ENCODE data around the gene USH2A.

The USH2A gene

DNA sequence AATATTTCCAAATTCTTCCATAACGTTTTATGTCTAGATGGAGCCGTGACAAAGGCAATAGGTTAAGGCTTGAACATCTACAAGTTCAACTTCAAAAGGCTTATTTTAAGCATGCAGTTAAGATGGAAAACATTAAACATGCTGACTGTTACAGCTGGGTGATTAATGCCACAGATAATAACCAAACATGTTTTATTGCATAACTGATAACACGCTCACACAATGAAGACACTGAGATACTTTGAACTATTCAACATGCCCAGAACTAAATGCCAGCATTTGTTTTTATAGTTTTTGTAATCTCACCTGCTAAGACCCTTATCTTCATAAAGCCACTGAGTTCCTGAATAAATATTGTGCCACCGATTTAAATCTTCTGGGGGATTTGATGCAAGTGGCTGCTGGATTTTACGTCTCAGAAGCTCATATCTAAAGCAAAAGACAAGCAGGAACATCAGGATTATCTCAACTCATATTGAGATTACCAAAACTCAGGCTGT, 545.7 kb downstream of the USH2A start:
- Histone ChIP-seq H4K20me1 (ENCODE audit: insufficient read depth, low read length) (no peaks in the 10 kb centered on the region), H3K4me1 (ENCODE audit: insufficient read depth, low read length) (no peaks in the 10 kb centered on the region), H3K27me3 (ENCODE audit: insufficient read depth, low read length, poor library complexity) (no peaks in the 10 kb centered on the region), H3K4me2 (ENCODE audit: insufficient read depth, low read length) (no peak overlapping the region), H3K79me2 (ENCODE audit: insufficient read depth, low read length) (no peaks in the 10 kb centered on the region), H3K4me3 (ENCODE audit: low read depth in 1 of 2, low read length in 2 of 2) (no peak overlapping the region), H3K27ac (ENCODE audit: low read length) (no peak overlapping the region), H3K9me3 (ENCODE audit: insufficient read depth, low read length, severe bottlenecking) (no peaks in the 10 kb centered on the region), H3K36me3 (ENCODE audit: insufficient read depth, low read length) (no peaks in the 10 kb centered on the region), H3K9ac (ENCODE audit: low read depth, low read length) (no peak overlapping the region), H2AFZ (ENCODE audit: low read depth, low read length) (no peak overlapping the region)
- ATAC-seq (ENCODE audit: insufficient read depth, low read depth) (no peak), DNase-seq (no peak)
- TF ChIP-seq, protein P1, sequence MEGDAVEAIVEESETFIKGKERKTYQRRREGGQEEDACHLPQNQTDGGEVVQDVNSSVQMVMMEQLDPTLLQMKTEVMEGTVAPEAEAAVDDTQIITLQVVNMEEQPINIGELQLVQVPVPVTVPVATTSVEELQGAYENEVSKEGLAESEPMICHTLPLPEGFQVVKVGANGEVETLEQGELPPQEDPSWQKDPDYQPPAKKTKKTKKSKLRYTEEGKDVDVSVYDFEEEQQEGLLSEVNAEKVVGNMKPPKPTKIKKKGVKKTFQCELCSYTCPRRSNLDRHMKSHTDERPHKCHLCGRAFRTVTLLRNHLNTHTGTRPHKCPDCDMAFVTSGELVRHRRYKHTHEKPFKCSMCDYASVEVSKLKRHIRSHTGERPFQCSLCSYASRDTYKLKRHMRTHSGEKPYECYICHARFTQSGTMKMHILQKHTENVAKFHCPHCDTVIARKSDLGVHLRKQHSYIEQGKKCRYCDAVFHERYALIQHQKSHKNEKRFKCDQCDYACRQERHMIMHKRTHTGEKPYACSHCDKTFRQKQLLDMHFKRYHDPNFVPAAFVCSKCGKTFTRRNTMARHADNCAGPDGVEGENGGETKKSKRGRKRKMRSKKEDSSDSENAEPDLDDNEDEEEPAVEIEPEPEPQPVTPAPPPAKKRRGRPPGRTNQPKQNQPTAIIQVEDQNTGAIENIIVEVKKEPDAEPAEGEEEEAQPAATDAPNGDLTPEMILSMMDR (IDR thresholded peaks at IDR 0.05; ENCODE audit: borderline replicate concordance, extremely low read depth, low read length, poor library complexity, severe bottlenecking): no peak
- no peak for TF ChIP-seq EZH2 (IDR thresholded peaks at IDR 0.05; ENCODE audit: borderline replicate concordance, low read depth, low read length, severe bottlenecking)

DNA sequence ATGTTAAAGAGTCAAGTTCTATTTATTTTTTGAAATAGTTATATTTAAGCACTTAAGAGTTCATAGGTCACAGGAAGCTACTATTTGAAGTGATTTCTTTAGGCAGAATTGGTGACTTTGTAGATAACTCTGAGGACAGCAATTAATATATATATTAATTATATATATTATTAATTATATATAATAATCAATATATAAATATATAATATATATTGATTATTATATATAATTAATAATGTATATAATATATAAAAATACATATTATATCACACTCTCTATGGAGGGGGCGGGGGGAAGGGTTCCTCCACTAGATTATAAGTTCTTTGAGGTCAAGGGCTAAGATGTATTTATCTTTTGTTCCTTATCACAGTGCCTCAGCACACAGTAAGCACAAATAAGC, 547.5 kb downstream of the USH2A start:
- ATAC-seq (ENCODE audit: insufficient read depth, low read depth) (no peak), DNase-seq (no peak)
- H3K4me2 ChIP-seq (ENCODE audit: insufficient read depth, low read length): no peak overlapping the region
- H3K27ac ChIP-seq (ENCODE audit: low read length): no peak overlapping the region
- no peaks in the 10 kb centered on the region for H3K36me3 ChIP-seq (ENCODE audit: insufficient read depth, low read length)
- TF ChIP-seq EZH2 (IDR thresholded peaks at IDR 0.05; ENCODE audit: borderline replicate concordance, low read depth, low read length, severe bottlenecking): no peak
- TF ChIP-seq, protein P1 (IDR thresholded peaks at IDR 0.05; ENCODE audit: borderline replicate concordance, extremely low read depth, low read length, poor library complexity, severe bottlenecking): no peak
- H4K20me1 ChIP-seq (ENCODE audit: insufficient read depth, low read length): no peaks in the 10 kb centered on the region
- H2AFZ ChIP-seq (ENCODE audit: low read depth, low read length): no peak overlapping the region
- H3K4me1 ChIP-seq (ENCODE audit: insufficient read depth, low read length): no peaks in the 10 kb centered on the region
- H3K4me3 ChIP-seq (ENCODE audit: low read depth in 1 of 2, low read length in 2 of 2): no peak overlapping the region
- no peaks in the 10 kb centered on the region for H3K9me3 ChIP-seq (ENCODE audit: insufficient read depth, low read length, severe bottlenecking)
- H3K79me2 ChIP-seq (ENCODE audit: insufficient read depth, low read length): no peaks in the 10 kb centered on the region
- no peaks in the 10 kb centered on the region for H3K27me3 ChIP-seq (ENCODE audit: insufficient read depth, low read length, poor library complexity)
- H3K9ac ChIP-seq (ENCODE audit: low read depth, low read length): no peak overlapping the region

DNA sequence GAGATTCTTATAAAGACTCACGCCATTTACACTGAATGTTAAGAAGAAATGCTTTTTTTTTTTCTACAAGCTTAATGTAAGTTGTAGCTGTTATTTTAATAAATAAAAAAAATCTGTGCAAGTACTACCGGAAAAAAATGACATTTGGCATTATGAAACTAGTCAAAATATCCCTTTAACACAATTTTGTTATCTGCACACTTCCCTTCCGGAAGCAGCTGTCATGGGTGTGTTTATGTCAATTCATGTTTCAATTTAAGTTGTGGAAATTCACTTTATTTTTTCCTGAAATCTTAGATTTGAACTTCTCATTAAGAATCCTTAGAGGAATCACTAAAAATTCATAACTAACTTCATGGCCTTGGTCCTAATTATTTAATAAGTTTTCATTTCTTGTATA, 548.0 kb downstream of the USH2A start:
- no peaks in the 10 kb centered on the region for H3K36me3 ChIP-seq (ENCODE audit: insufficient read depth, low read length)
- DNase-seq: no peak
- TF ChIP-seq, protein P1 (IDR thresholded peaks at IDR 0.05; ENCODE audit: borderline replicate concordance, extremely low read depth, low read length, poor library complexity, severe bottlenecking): no peak
- TF ChIP-seq EZH2 (IDR thresholded peaks at IDR 0.05; ENCODE audit: borderline replicate concordance, low read depth, low read length, severe bottlenecking): no peak

DNA sequence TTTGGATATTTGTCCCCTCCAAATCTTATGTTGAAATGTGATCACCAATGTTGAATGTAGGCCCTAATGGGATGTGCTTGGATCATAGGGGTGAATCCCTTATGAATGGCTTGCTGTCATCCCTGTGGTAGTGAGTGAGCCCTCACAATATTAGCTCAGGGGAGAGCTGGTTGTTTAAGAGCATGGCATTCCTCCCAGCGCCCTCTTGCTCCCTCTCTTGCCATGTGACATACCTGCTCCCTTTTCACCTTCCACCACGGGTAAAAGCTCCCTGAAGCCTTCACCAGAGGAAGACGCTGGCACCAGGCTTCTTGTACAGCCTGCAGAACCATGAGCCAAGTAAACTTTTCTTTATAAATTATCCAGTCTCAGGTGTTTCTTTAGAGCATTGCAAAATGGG, 550.6 kb downstream of the USH2A start:
- H3K4me1 ChIP-seq (ENCODE audit: insufficient read depth, low read length): no peaks in the 10 kb centered on the region
- H3K79me2 ChIP-seq (ENCODE audit: insufficient read depth, low read length): no peaks in the 10 kb centered on the region
- no peak overlapping the region for H2AFZ ChIP-seq (ENCODE audit: low read depth, low read length)
- TF ChIP-seq EZH2 (IDR thresholded peaks at IDR 0.05; ENCODE audit: borderline replicate concordance, low read depth, low read length, severe bottlenecking): no peak
- TF ChIP-seq, protein P1 (IDR thresholded peaks at IDR 0.05; ENCODE audit: borderline replicate concordance, extremely low read depth, low read length, poor library complexity, severe bottlenecking): no peak
- H4K20me1 ChIP-seq (ENCODE audit: insufficient read depth, low read length): no peaks in the 10 kb centered on the region
- H3K9me3 ChIP-seq (ENCODE audit: insufficient read depth, low read length, severe bottlenecking): no peaks in the 10 kb centered on the region
- no peak overlapping the region for H3K4me3 ChIP-seq (ENCODE audit: low read depth in 1 of 2, low read length in 2 of 2)
- no peak overlapping the region for H3K4me2 ChIP-seq (ENCODE audit: insufficient read depth, low read length)
- H3K36me3 ChIP-seq (ENCODE audit: insufficient read depth, low read length): no peaks in the 10 kb centered on the region
- H3K9ac ChIP-seq (ENCODE audit: low read depth, low read length): no peak overlapping the region
- H3K27ac ChIP-seq (ENCODE audit: low read length): no peak overlapping the region
- ATAC-seq (ENCODE audit: insufficient read depth, low read depth) (no peak), DNase-seq (no peak)
- H3K27me3 ChIP-seq (ENCODE audit: insufficient read depth, low read length, poor library complexity): no peaks in the 10 kb centered on the region

More for the DNA sequence above, 548.0 kb downstream of the USH2A start:
- Histone ChIP-seq H2AFZ (ENCODE audit: low read depth, low read length) (no peak overlapping the region), H3K4me3 (ENCODE audit: low read depth in 1 of 2, low read length in 2 of 2) (no peak overlapping the region), H3K9me3 (ENCODE audit: insufficient read depth, low read length, severe bottlenecking) (no peaks in the 10 kb centered on the region), H3K79me2 (ENCODE audit: insufficient read depth, low read length) (no peaks in the 10 kb centered on the region), H3K27me3 (ENCODE audit: insufficient read depth, low read length, poor library complexity) (no peaks in the 10 kb centered on the region), H3K27ac (ENCODE audit: low read length) (no peak overlapping the region), H3K4me1 (ENCODE audit: insufficient read depth, low read length) (no peaks in the 10 kb centered on the region), H3K9ac (ENCODE audit: low read depth, low read length) (no peak overlapping the region), H3K4me2 (ENCODE audit: insufficient read depth, low read length) (no peak overlapping the region), H4K20me1 (ENCODE audit: insufficient read depth, low read length) (no peaks in the 10 kb centered on the region)
- ATAC-seq (ENCODE audit: insufficient read depth, low read depth): no peak

Measured in DND-41 (cell line).